GM21529 (cell line): ENCODE data around the gene TDRD3.

Experiments used
- ATAC-seq: cut with Tn5 transposase; IDR thresholded peaks from one replicate; pipeline ENCODE4 v1.9.1; 2021; ENCODE audit not compliant: unreplicated experiment

The TDRD3 gene

DNA sequence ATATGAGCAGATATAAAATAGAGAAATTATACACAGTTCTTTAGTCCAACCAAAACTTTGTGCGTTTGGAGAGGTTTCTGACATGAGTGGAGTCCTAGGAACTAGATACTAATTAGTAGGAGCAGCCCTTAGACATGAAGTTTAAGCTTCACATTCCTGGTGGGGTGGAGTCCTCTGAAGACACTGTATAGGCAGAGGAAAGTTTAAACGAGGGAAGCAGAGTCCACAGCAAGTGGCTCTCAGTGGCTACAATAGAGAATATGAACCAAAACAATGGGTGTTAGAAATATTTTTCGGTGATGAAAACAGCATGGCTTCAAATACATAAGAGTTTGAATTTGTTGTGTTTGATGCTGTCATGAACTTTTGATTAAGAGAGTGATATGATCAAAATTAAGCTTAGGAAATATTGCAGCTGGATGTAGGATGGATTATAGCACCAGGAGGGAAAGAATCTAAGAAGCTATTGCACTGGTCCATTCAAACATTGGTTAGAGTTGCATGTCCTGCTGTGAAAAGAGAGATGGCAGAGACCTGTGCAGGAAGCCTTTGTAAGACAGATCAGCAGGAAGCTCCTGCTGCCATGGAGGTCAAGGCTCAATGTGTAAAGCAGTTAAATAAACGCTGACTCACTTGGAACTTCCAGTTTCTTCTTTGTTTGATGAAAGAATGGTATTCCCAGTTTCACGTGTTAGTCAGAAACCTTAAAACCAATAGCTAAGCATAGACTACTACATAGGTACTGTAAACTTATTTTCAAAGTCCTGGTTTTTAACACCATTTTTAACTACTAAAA is 175.2 kb downstream of the TDRD3 start:
- ATAC-seq = no peak

GRCh38 chr13:60572855-60573254 is 175.8 kb downstream of the TDRD3 start:
- no peak for ATAC-seq

- no peak for ATAC-seq
Observed at GRCh38 chr13:60574735-60575134, 177.7 kb downstream of the TDRD3 start.

GRCh38 chr13:60575142-60575541 is 178.1 kb downstream of the TDRD3 start:
- ATAC-seq = no peak

- ATAC-seq = no peak
Observed at GRCh38 chr13:60577761-60578160, 180.7 kb downstream of the TDRD3 start.

- ATAC-seq = no peak
Observed at GRCh38 chr13:60583196-60583888, 186.3 kb downstream of the TDRD3 start.

GRCh38 chr13:60583911-60584753 is 187.1 kb downstream of the TDRD3 start:
- ATAC-seq = no peak

DNA sequence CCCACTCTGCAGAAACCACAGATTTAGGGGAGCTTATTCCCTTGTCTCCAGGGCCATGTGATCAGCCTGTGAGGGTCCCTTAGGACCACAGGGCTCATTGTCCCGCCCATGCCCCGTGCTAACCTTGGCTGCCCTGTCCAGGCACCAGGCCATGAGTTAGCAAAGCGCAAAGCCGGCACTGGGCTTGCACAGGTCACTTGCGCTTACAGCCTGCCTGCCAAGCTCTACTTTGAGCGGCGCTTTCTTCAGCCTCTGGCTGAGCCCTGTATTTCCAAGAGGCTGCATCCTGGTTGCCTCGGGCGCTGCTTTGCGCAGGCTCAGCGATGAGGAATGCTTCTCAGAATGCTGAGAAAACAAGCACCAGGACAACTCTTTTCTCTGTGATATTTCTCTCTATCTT is 188.0 kb downstream of the TDRD3 start:
- ATAC-seq = no peak

- no peak for ATAC-seq
Observed at GRCh38 chr13:60590800-60591747, 194.1 kb downstream of the TDRD3 start.

DNA sequence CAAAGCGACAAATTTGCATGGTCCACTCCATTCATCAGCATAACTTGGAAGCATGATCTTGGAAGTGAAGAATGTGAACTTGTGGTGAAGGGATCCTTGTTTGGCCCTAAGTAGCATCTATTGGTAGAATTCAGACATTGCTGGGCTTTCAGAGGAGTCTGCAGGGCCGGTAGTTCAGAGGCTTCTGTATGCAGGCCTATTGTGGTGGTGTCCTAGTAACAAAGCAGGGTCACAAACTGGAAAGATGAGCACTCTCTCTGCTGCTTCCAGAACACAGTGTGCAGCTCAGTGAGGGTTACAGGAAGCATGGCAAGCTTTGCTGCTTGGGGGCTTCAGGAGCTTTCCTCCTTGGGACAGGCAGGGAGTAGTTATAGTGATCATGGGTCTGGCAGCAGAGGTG is 206.0 kb downstream of the TDRD3 start:
- ATAC-seq = no peak

GRCh38 chr13:60604058-60604457 is 207.0 kb downstream of the TDRD3 start:
- ATAC-seq = no peak

GRCh38 chr13:60608954-60609353 is 211.9 kb downstream of the TDRD3 start:
- no peak for ATAC-seq

- no peak for ATAC-seq
Observed at GRCh38 chr13:60611523-60611922, 214.5 kb downstream of the TDRD3 start.

DNA sequence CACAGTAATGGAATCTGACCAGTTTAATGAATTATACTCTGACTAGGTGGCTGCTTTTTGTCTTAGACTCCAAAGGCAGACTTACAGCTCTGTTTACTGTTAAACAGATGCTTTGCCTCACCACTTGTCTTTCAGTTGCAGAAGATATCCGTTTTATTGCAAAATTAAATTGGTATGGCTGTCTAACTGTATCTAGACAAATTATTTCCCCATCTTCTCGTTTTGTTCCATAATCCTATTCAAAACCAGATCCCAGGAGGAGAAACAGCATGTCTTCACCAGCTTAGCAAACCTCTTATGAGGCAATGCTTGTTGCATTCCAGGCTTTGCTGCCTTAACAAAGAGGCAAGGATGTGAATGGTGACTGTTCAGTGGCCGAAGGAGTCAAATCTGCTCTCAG is 215.6 kb downstream of the TDRD3 start:
- no peak for ATAC-seq

- no peak for ATAC-seq
Observed at GRCh38 chr13:60613080-60613479, 216.1 kb downstream of the TDRD3 start.

GRCh38 chr13:60617991-60618733 is 221.1 kb downstream of the TDRD3 start:
- no peak for ATAC-seq

- no peak for ATAC-seq
Observed at GRCh38 chr13:60619461-60619860, 222.4 kb downstream of the TDRD3 start.

GRCh38 chr13:60620611-60621395 is 223.8 kb downstream of the TDRD3 start:
- ATAC-seq = no peak

GRCh38 chr13:60623151-60623550 is 226.1 kb downstream of the TDRD3 start:
- ATAC-seq = no peak
